ENCODE results near the gene SPDEF. TPM values are rescaled to one million over a fixed set of nuclear protein-coding genes. Genes with fewer than 3 reads are reported as not detected.

The SPDEF gene
- total RNA-seq = not detected
- long read RNA-seq = 0 reads

GRCh38 chr6:34556031-34556471 lies at the start of gene SPDEF:
Gene SPDEF, minus strand, starts transcription at chr6:34556329. Its CDS starts 11,874 bp downstream, at chr6:34544455.
- Histone ChIP-seq H3K4me3 (no peak within 1 kb of the TSS), H3K27ac (no peak within 1 kb of the TSS), H3K9me3 (no peaks in the 10 kb centered on the region), H3K27me3 (no peaks in the 10 kb centered on the region), H3K4me1 (no peaks in the 10 kb centered on the region), H3K36me3 (no peaks in the 10 kb centered on the region)
- WGBS (ENCODE audit: insufficient coverage, low coverage, low lambda C conversion rate, missing lambda C conversion rate) = 0% methylated on average over 1 of the region's 6 CpGs
- TF ChIP-seq CTCF (IDR thresholded peaks at IDR 0.05) (no peak), POLR2A (IDR thresholded peaks at IDR 0.05) (no peak)
- DNase-seq (no peak), ATAC-seq (peak in 1 of 4 donors; percentile 63)
- intact Hi-C loops (cut with DNase I) = no loop called here

DNA sequence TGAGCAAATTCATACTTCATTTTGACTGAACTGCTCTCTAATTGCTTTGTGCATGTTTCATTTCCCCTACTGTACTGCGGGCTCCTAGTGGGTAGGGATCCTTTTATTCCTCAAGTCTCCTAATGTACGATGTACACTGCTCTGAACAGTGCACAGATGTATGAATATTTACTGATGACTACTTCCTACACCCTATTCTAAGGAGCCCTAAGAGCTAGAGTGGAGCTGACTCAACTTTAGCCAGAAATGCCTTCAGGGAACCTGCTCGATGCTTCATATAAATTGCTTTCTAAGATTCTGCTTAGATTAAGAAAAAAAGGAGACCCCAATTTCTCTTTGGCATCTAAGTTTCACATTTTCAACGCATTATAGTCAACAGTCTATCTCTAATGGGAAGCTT lies 47.6 kb upstream of the SPDEF start:
- intact Hi-C loops (cut with DNase I) = loop anchor here in 1 of 2 donors (5.0 kb wide), 1 partner anchor 71 kb away; no protein-coding TSS in a partner anchor
- DNase-seq (no peak), ATAC-seq (no peak)
- Histone ChIP-seq H3K27ac (peak overlapping the region; percentile 21 to 39 (median 30)), H3K9me3 (no peaks in the 10 kb centered on the region), H3K4me3 (no peak overlapping the region), H3K4me1 (peaks cover 0 to 41% (median 17%) of the 10 kb centered on the region in 4 donors), H3K36me3 (peaks cover 0 to 16% (median 3%) of the 10 kb centered on the region in 4 donors), H3K27me3 (no peaks in the 10 kb centered on the region)
- 88% methylated on average over 4 of the region's 4 CpGs for WGBS (ENCODE audit: insufficient coverage, low coverage, low lambda C conversion rate, missing lambda C conversion rate)
- TF ChIP-seq POLR2A (IDR thresholded peaks at IDR 0.05) = no peak
- TF ChIP-seq CTCF (IDR thresholded peaks at IDR 0.05) = no peak

GRCh38 chr6:34602318-34603111 lies 46.4 kb upstream of the SPDEF start:
- peak overlapping the region; percentile 16 to 51 (median 29) for H3K27ac ChIP-seq
- H3K4me3 ChIP-seq = no peak overlapping the region
- H3K4me1 ChIP-seq = peaks cover 0 to 44% (median 22%) of the 10 kb centered on the region in 4 donors
- no peaks in the 10 kb centered on the region for H3K9me3 ChIP-seq
- intact Hi-C loops (cut with DNase I) = loop anchor here in 1 of 2 donors (5.0 kb wide), 1 partner anchor 70 kb away; no protein-coding TSS in a partner anchor
- DNase-seq (peak; percentile 50 to 87 (median 69)), ATAC-seq (peak; percentile 90 to 96 (median 95))
- H3K36me3 ChIP-seq = peaks cover 0 to 16% (median 3%) of the 10 kb centered on the region in 4 donors
- TF ChIP-seq POLR2A (IDR thresholded peaks at IDR 0.05) (no peak), CTCF (IDR thresholded peaks at IDR 0.05) (no peak)
- H3K27me3 ChIP-seq = no peaks in the 10 kb centered on the region
- WGBS (ENCODE audit: insufficient coverage, low coverage, low lambda C conversion rate, missing lambda C conversion rate) = 55% methylated on average over 5 of the region's 10 CpGs

- WGBS (ENCODE audit: insufficient coverage, low coverage, low lambda C conversion rate, missing lambda C conversion rate) = 53% methylated on average over 2 of the region's 4 CpGs
- intact Hi-C loops (cut with DNase I) = loop anchor here in 1 of 2 donors (5.0 kb wide), 1 partner anchor 69 kb away; no protein-coding TSS in a partner anchor
- no peak overlapping the region for H3K27ac ChIP-seq
Measured at GRCh38 chr6:34601706-34602105, 45.6 kb upstream of the SPDEF start.

More at GRCh38 chr6:34601706-34602105, 45.6 kb upstream of the SPDEF start:
- H3K27me3 ChIP-seq = no peaks in the 10 kb centered on the region
- DNase-seq (no peak), ATAC-seq (no peak)
- peaks cover 0 to 16% (median 3%) of the 10 kb centered on the region in 4 donors for H3K36me3 ChIP-seq
- H3K9me3 ChIP-seq = no peaks in the 10 kb centered on the region
- TF ChIP-seq POLR2A (IDR thresholded peaks at IDR 0.05) (no peak), CTCF (IDR thresholded peaks at IDR 0.05) (no peak)
- H3K4me3 ChIP-seq = no peak overlapping the region
- peaks cover 0 to 44% (median 22%) of the 10 kb centered on the region in 4 donors for H3K4me1 ChIP-seq
